ENCODE measurements around the gene CLEC2L.

- TF ChIP-seq, protein P1, sequence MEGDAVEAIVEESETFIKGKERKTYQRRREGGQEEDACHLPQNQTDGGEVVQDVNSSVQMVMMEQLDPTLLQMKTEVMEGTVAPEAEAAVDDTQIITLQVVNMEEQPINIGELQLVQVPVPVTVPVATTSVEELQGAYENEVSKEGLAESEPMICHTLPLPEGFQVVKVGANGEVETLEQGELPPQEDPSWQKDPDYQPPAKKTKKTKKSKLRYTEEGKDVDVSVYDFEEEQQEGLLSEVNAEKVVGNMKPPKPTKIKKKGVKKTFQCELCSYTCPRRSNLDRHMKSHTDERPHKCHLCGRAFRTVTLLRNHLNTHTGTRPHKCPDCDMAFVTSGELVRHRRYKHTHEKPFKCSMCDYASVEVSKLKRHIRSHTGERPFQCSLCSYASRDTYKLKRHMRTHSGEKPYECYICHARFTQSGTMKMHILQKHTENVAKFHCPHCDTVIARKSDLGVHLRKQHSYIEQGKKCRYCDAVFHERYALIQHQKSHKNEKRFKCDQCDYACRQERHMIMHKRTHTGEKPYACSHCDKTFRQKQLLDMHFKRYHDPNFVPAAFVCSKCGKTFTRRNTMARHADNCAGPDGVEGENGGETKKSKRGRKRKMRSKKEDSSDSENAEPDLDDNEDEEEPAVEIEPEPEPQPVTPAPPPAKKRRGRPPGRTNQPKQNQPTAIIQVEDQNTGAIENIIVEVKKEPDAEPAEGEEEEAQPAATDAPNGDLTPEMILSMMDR (IDR thresholded peaks at IDR 0.05): no peak
- no peak for TF ChIP-seq POLR2A (IDR thresholded peaks at IDR 0.05)
These were observed 31.2 kb upstream of the CLEC2L start for GRCh38 chr7:139492293-139492692.
